ENCODE results near the gene PTPRG. TPM values are rescaled to one million over a fixed set of nuclear protein-coding genes. Genes with fewer than 3 reads are reported as not detected.
"Not testable (repeated sequence)": the region's sequence is repeated elsewhere in the genome, so short reads cannot be mapped to it uniquely, and the experiment has no call there.

The PTPRG gene
- total RNA-seq, 2 experiments from 2014 or later = 0.13 to 0.15 TPM

- Mint-ChIP-seq H3K36me3 (ENCODE audit: low read depth) (no peaks in the 10 kb centered on the region), H3K9me3 (peaks cover 2% of the 10 kb centered on the region), H3K4me1 (no peaks in the 10 kb centered on the region), H3K27ac (no peak overlapping the region), H3K4me3 (no peak overlapping the region), H3K27me3 (peaks cover 3% of the 10 kb centered on the region)
- CTCF ChIA-PET = no interaction called here
- POLR2A ChIA-PET = no interaction called here
- no peak for DNase-seq
These were observed 19.7 kb upstream of the PTPRG start for GRCh38 chr3:61541694-61542093.

- no peak for DNase-seq
- no peaks in the 10 kb centered on the region for H3K27me3 Mint-ChIP-seq
- H3K27ac Mint-ChIP-seq = no peak overlapping the region
- H3K36me3 Mint-ChIP-seq (ENCODE audit: low read depth) = no peaks in the 10 kb centered on the region
- ChIA-PET POLR2A (no interaction called here), CTCF (no interaction called here)
- H3K4me3 Mint-ChIP-seq = no peak overlapping the region
- peaks cover 4% of the 10 kb centered on the region for H3K9me3 Mint-ChIP-seq
- no peaks in the 10 kb centered on the region for H3K4me1 Mint-ChIP-seq
These were observed 15.7 kb upstream of the PTPRG start for GRCh38 chr3:61545716-61546115.

GRCh38 chr3:61547625-61548024 is 13.7 kb upstream of the PTPRG start:
- no peaks in the 10 kb centered on the region for H3K27me3 Mint-ChIP-seq
- ChIA-PET CTCF (no interaction called here), POLR2A (no interaction called here)
- H3K27ac Mint-ChIP-seq = no peak overlapping the region
- peaks cover 4% of the 10 kb centered on the region for H3K9me3 Mint-ChIP-seq
- no peak for DNase-seq
- no peaks in the 10 kb centered on the region for H3K36me3 Mint-ChIP-seq (ENCODE audit: low read depth)
- H3K4me3 Mint-ChIP-seq = no peak overlapping the region
- no peaks in the 10 kb centered on the region for H3K4me1 Mint-ChIP-seq

- H3K4me1 Mint-ChIP-seq; H3K36me3 Mint-ChIP-seq (ENCODE audit: low read depth); H3K9me3 Mint-ChIP-seq; DNase-seq; POLR2A ChIA-PET; H3K27me3 Mint-ChIP-seq; H3K4me3 Mint-ChIP-seq; H3K27ac Mint-ChIP-seq; CTCF ChIA-PET: not testable (repeated sequence)
These were observed 8.7 kb upstream of the PTPRG start for GRCh38 chr3:61552704-61553103.

GRCh38 chr3:61559136-61559731 is 2.1 kb upstream of the PTPRG start:
- no peak overlapping the region for H3K27ac Mint-ChIP-seq
- H3K9me3 Mint-ChIP-seq = no peaks in the 10 kb centered on the region
- peaks cover 12% of the 10 kb centered on the region for H3K4me1 Mint-ChIP-seq
- no peak for DNase-seq
- POLR2A ChIA-PET = no interaction called here
- CTCF ChIA-PET = no interaction called here
- H3K27me3 Mint-ChIP-seq = peaks cover 44% of the 10 kb centered on the region
- H3K36me3 Mint-ChIP-seq (ENCODE audit: low read depth) = peaks cover 3% of the 10 kb centered on the region
- H3K4me3 Mint-ChIP-seq = no peak overlapping the region

GRCh38 chr3:61560517-61561373 is 626 bp upstream of the PTPRG start:
- CTCF ChIA-PET = no interaction called here
- H3K27me3 Mint-ChIP-seq = peaks cover 51% of the 10 kb centered on the region
- peaks cover 12% of the 10 kb centered on the region for H3K4me1 Mint-ChIP-seq
- no peak overlapping the region for H3K27ac Mint-ChIP-seq
- DNase-seq = peak; percentile 51
- peaks cover 3% of the 10 kb centered on the region for H3K36me3 Mint-ChIP-seq (ENCODE audit: low read depth)
- POLR2A ChIA-PET = no interaction called here
- peak overlapping the region; percentile 70 for H3K4me3 Mint-ChIP-seq
- H3K9me3 Mint-ChIP-seq = no peaks in the 10 kb centered on the region

- no peak overlapping the region for H3K4me3 Mint-ChIP-seq
- H3K27me3 Mint-ChIP-seq = peaks cover 52% of the 10 kb centered on the region
- H3K4me1 Mint-ChIP-seq = peaks cover 12% of the 10 kb centered on the region
- DNase-seq = no peak
- H3K27ac Mint-ChIP-seq = no peak overlapping the region
- no peaks in the 10 kb centered on the region for H3K9me3 Mint-ChIP-seq
- ChIA-PET CTCF (no interaction called here), POLR2A (no interaction called here)
- peaks cover 3% of the 10 kb centered on the region for H3K36me3 Mint-ChIP-seq (ENCODE audit: low read depth)
These were observed 810 bp downstream of the PTPRG start for GRCh38 chr3:61562042-61562720.

GRCh38 chr3:61562721-61563312 is 1.4 kb downstream of the PTPRG start:
- Mint-ChIP-seq H3K27ac (no peak overlapping the region), H3K9me3 (no peaks in the 10 kb centered on the region), H3K4me3 (no peak overlapping the region), H3K4me1 (peaks cover 12% of the 10 kb centered on the region), H3K36me3 (ENCODE audit: low read depth) (peaks cover 3% of the 10 kb centered on the region), H3K27me3 (peaks cover 52% of the 10 kb centered on the region)
- POLR2A ChIA-PET = no interaction called here
- CTCF ChIA-PET = no interaction called here
- DNase-seq = no peak

- Mint-ChIP-seq H3K4me1 (peaks cover 12% of the 10 kb centered on the region), H3K9me3 (no peaks in the 10 kb centered on the region), H3K4me3 (no peak overlapping the region), H3K27ac (no peak overlapping the region), H3K27me3 (peaks cover 51% of the 10 kb centered on the region), H3K36me3 (ENCODE audit: low read depth) (peaks cover 3% of the 10 kb centered on the region)
- ChIA-PET POLR2A (no interaction called here), CTCF (interaction anchor here (1.1 kb wide), 1 partner anchor 137 kb away, joined by 3 read pairs; no protein-coding TSS in a partner anchor)
- no peak for DNase-seq
These were observed 2.2 kb downstream of the PTPRG start for GRCh38 chr3:61563313-61564271.

- no peak overlapping the region for H3K4me3 Mint-ChIP-seq
- ChIA-PET CTCF (interaction anchor here (1.1 kb wide), 1 partner anchor 136 kb away, joined by 3 read pairs; no protein-coding TSS in a partner anchor), POLR2A (no interaction called here)
- H3K27me3 Mint-ChIP-seq = peaks cover 45% of the 10 kb centered on the region
- peaks cover 12% of the 10 kb centered on the region for H3K4me1 Mint-ChIP-seq
- no peaks in the 10 kb centered on the region for H3K9me3 Mint-ChIP-seq
- no peak for DNase-seq
- H3K36me3 Mint-ChIP-seq (ENCODE audit: low read depth) = peaks cover 3% of the 10 kb centered on the region
- H3K27ac Mint-ChIP-seq = no peak overlapping the region
These were observed 3.2 kb downstream of the PTPRG start for GRCh38 chr3:61564395-61565059.

- CTCF ChIA-PET = no interaction called here
- peaks cover 36% of the 10 kb centered on the region for H3K27me3 Mint-ChIP-seq
These were observed 4.2 kb downstream of the PTPRG start for GRCh38 chr3:61565569-61565968.

GRCh38 chr3:61568127-61568526 is 6.8 kb downstream of the PTPRG start:
- POLR2A ChIA-PET = no interaction called here
- Mint-ChIP-seq H3K36me3 (ENCODE audit: low read depth) (peaks cover 3% of the 10 kb centered on the region), H3K4me3 (no peak overlapping the region), H3K27ac (no peak overlapping the region), H3K9me3 (no peaks in the 10 kb centered on the region), H3K4me1 (peaks cover 4% of the 10 kb centered on the region), H3K27me3 (peaks cover 25% of the 10 kb centered on the region)
- CTCF ChIA-PET = no interaction called here
- no peak for DNase-seq

More at GRCh38 chr3:61565569-61565968, 4.2 kb downstream of the PTPRG start:
- H3K4me1 Mint-ChIP-seq = peaks cover 8% of the 10 kb centered on the region
- no peaks in the 10 kb centered on the region for H3K9me3 Mint-ChIP-seq
- no peak overlapping the region for H3K27ac Mint-ChIP-seq
- POLR2A ChIA-PET = no interaction called here
- H3K36me3 Mint-ChIP-seq (ENCODE audit: low read depth) = peaks cover 3% of the 10 kb centered on the region
- no peak for DNase-seq
- H3K4me3 Mint-ChIP-seq = no peak overlapping the region

All from activated CD4-positive, alpha-beta memory T cell treated with anti-CD3 and anti-CD28 coated beads, Interleukin-2, amount 10 ng/mL, durations not matched to agents 7 days and 5 days (primary cell).